ENCODE results near the gene OSBPL8.
"Not testable (repeated sequence)": the region's sequence is repeated elsewhere in the genome, so short reads cannot be mapped to it uniquely, and the experiment has no call there.

The OSBPL8 gene

DNA sequence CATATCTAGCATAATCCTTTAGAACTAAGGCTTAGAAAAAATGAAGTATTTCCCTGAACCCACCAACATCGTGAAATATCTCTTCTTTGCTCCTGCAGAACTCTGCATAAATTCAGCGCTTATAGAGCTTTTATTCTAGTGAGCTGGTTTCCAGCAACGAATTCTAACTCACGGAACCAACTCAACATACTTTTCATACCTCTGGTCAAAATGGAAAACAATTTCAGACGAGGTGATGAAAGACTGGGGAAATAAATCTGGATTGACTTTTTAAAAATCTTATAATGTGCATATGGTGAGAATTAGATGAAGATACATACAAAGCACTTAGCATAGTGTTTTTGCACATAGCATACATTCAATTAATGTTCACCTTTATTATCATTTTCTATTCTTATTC lies 148.8 kb downstream of the OSBPL8 start:
- DNase-seq, result no peak

DNA sequence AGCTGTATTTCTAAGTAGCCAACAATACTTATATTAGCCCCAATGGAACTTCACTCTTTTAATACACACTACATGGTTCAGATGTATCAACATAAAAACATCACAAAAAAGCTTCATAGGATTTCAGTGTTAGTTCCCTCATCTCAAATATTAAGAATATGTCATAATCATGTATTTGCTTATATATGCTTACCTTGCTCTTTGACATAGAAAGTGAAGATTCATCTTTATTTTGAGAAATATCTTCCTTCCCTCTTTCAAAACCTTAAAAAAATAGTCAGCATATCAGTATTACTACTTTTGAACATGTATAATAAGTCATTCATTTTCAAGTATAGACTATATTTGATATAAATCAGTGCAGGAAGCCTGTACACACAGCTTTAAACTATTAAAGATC lies 149.2 kb downstream of the OSBPL8 start:
- DNase-seq, result no peak

GRCh38 chr12:76409074-76409473 lies 150.5 kb downstream of the OSBPL8 start:
- DNase-seq, result no peak

GRCh38 chr12:76407710-76408109 lies 151.9 kb downstream of the OSBPL8 start:
- no peak for DNase-seq

DNA sequence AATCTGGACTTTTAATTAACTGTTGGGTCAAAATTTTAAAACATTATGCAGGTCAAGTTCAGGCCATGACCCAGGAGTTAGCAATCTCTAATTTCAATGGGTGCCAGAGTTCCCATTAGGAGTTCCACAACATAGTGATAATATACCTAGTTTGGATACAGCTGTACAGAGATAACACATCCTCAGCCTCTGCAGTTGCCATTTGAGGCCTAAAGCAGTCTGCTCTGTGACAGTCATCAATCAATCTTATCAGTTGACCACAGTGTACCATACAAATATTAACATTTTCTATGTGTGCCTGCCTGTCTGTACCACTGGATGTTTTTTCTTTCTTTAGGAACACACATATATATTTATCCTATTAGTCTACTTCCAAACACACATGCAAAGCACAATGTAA lies 157.3 kb downstream of the OSBPL8 start:
- no peak for DNase-seq

DNA sequence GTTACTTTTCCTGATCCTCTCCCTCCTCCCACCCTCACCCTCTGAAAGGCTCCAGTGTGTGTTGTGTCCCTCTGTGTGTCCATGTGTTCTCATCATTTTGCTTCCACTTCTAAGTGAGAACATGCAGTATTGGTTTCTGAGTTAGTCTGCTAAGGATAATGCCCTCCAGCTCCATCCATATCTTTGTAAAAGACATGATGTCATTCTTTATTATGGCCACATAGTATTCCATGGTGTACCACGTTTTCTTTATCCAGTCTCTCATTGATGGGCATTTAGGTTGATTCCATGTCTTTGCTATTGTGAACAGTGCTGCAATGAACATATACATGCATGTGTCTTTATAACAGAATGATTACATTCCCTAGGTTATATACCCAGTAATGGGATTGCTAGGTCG lies 159.4 kb downstream of the OSBPL8 start:
- no peak for DNase-seq

DNA sequence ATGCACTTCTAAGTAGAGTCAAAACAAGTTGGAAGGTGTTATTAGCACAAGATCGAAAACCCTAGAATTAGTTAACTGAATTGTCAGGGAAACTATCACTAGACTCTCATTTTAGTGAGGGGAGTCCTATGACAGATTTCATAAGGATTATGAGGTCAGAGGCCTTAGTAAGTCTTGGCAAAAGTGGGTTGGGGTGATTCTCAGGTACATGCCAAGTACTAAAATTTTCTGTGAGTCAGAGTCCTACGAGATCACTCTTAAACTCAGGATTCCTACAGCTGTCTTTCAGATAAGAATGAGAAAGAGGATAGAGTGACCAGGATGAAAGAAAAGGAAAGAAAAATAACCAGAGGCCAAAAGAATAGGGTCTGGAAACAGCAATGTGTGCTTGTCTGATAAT lies 160.5 kb downstream of the OSBPL8 start:
- no peak for DNase-seq

DNA sequence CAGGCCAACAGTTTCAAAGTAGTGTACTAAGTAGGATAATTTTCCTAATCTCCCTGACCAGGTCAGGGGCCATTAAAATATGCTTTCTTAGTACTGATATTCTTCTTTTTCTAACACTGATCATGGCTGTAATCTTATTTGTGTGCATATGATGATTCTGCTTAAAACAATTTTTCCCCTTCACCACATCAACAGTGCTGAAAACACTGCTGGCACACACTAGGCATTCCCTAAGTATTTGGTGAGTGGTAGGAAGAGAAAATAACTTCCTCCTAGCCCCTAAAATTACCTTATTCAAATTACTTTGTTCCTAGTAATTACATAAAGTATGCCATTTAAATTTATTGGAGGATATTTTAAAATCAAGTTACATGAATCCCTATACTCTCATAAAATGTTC lies 161.5 kb downstream of the OSBPL8 start:
- DNase-seq, result no peak

DNA sequence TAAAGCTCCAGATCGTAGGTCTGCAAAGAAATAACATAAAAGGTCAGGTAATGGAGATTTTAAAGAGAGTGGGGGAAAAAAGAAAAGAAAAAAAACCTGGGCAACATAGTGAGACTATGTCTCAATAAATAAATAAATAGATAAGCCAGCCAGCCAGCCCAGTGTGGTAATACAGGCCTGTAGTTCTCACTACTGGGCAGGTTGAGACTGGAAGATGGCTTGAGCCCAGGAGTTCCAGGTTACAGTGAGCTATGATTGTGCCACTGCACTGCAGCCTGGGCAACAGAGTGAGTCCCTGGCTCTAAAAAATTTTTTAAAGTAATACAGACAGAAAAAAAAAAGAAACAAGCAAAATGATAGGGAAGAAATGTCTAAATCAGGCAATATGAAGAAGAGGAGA lies 168.1 kb downstream of the OSBPL8 start:
- no peak for DNase-seq

DNA sequence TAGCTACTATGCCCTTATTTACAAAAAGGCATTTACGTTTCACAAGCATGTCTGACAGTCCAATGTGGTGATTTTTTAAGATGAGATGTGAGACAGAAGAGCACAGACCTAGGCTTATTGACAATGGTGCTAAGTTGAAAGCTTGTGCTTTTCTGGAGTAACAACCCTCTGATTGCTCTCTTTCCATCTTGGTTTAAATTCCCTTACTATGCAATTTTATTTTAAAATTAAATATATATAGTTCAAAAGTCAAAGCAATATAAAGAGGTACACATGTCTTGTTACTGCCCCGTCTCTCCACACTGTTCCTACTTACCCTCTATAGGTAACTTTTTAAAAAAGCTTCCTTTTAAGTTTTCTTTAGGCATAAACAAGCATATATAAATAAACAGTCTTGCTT lies 172.0 kb downstream of the OSBPL8 start:
- no peak for DNase-seq

DNA sequence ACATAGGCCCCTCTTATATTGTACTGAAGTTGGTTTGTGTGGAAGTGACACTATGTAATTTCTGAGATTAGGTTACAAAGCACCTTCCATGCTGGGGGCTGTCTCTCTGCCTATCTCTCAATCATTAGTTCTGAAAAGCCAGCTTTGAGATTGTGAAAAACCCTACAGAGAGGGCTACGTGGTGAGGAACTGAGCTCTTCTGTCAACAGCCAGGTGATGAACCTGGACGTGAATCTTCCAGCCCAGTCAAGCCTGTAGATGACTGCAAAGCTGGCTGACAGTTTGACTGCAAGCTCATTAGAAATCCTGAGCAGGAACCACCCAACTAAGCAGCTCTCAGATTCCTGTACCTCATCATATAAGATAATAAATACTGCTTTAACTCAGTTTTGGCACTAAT lies 175.0 kb downstream of the OSBPL8 start:
- DNase-seq, result no peak

GRCh38 chr12:76383988-76384387 lies 175.6 kb downstream of the OSBPL8 start:
- DNase-seq, result no peak

- DNase-seq, result no peak
Measured at GRCh38 chr12:76379261-76379660, 180.3 kb downstream of the OSBPL8 start.

GRCh38 chr12:76376876-76377275 lies 182.7 kb downstream of the OSBPL8 start:
- DNase-seq, result not testable (repeated sequence)

GRCh38 chr12:76375939-76376338 lies 183.6 kb downstream of the OSBPL8 start:
- no peak for DNase-seq

GRCh38 chr12:76375470-76375869 lies 184.1 kb downstream of the OSBPL8 start:
- DNase-seq, result no peak

- no peak for DNase-seq
Measured at GRCh38 chr12:76374386-76375020, 185.1 kb downstream of the OSBPL8 start.

DNA sequence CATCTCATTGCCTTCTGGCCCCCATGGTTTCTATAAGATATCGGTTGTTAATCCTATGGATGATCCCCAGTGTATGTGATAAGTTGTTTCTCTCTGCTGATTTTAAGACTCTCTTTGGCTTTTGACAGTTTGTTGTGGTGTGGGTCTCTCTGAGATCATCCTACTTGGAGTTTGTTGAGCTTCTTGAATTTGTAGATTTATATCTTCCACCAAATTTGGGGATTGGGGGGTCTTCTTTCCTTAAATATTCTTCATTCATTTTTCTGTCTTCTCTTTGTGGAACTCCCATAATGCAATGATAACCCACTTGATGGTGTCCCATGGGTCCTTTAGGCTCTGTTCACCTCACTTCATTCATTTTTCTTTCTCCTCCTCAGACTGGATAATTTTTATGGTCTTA lies 191.3 kb downstream of the OSBPL8 start:
- DNase-seq, result no peak

DNA sequence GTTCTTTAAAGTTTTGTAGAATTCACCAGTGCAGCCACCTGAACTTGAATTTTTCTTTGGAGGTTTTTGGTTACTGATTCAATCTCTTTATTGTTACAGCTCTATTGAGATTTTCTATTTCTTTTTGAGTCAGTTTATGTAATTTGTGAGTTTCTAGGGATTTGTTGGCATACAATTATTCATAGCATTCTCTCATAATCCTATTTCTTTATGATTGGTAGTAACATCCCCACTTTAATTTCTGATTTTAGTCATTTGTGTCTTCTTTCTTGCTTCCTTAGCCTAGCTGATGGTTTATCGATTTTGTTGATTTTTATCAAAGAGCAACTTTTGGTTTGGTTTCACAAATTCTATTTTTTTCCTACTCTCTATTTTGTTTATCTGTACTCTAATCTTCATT lies 193.4 kb downstream of the OSBPL8 start:
- DNase-seq, result no peak

- not testable (repeated sequence) for DNase-seq
Measured at GRCh38 chr12:76364131-76364530, 195.4 kb downstream of the OSBPL8 start.

DNA sequence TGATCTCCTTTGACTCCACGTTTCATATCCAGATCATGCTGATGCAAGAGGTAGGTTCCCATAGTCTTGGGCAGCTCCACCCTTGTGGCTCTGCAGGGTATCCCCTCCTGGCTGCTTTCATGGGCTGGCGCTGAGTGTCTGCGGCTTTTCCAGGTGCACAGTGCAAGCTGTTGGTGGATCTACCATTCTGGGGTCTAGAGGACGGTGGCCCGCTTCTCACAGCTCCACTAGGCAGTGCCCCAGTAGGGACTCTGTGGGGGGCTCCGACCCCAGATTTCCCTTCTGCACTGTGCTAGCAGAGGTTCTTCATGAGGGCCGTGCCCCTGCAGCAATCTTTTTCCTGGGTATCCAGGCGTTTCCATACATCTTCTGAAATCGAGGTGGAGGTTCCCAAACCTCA lies 199.3 kb downstream of the OSBPL8 start:
- no peak for DNase-seq

DNA sequence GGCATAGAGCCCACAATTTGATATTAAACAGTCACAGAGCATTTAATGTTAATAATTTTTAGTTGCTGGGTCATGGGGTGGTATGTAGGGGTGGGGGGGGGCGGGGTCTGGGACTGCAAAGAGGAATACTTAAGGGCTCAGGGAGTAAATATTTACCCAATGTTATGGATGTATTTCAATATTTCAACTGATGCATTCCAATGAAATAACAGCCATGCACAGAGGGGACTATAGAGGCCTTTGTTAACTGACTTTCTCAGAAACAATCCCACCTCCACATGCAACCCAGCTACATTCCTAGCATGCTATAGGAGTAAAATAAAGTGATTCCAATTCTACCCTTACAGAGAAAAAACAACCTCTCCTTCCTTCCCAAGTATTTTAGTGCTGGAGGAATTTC lies 203.5 kb downstream of the OSBPL8 start:
- no peak for DNase-seq

DNA sequence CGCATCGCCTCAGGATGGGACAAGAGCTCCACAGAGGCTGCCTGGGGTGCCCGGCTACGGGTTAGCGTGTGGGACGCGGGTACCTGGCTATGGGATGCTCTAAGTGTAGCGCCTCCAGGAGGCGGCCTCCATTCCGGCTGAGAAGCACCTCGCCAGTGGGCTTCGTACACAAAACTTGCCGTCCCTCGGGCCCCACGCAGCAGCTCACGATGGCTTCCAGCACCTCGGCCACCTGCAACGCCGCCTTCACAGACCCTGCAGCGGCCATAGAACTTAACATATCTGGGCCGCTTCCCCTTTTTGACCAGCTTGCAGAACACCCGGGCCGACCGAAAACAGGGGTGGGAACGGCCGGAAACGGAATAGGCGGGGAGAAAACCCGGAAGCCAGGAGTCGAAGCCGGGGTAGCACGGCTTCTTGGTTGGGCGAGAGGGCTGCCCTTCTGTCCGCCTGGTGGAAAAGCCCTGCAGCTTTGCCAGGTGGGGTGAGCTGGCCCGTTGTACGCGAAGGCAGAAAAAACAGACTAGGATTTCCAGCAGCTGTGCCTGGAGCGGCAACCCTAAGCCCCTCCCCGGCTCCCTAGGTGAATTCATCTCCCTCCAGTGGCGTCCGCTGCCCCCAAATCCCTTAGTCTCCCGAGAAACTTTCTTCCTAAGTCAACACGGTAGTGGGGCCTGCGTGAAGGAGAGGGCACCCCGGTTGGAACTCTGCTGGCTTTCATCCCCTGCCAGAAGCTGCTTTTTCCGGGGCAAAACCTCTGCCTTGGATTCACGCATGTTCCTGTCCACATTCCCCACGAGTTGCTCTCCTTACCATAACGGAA lies 211.3 kb downstream of the OSBPL8 start, which contains the start of gene BBS10:
Gene BBS10, minus strand, starts transcription at position 337 of the 823 bp plus-strand sequence. Its CDS starts 57 bp downstream, at position 280.
- DNase-seq, result peak; percentile 93

- DNase-seq, result peak; percentile 82
Measured at GRCh38 chr12:76346798-76347420, 212.7 kb downstream of the OSBPL8 start.
